Mesenchymal stem cell (in vitro differentiated cells and primary cell): Measurements from ENCODE around the gene BAG5.

Source experiments
- DNase-seq: peaks from one replicate; pipeline ENCODE4 v3.0.0-alpha.2; 2013
- H2AFZ ChIP-seq: one replicate; pipeline ENCODE4 v1.6.1; 2013; ENCODE audit warnings: low read depth, mild to moderate bottlenecking, control low read depth, inconsistent platforms, low read length, moderate library complexity
- H2AK5ac ChIP-seq: 2 replicates; pipeline ENCODE4 v1.6.1; 2013; ENCODE audit warnings: low read length, moderate library complexity, mild to moderate bottlenecking, inconsistent platforms; ENCODE audit not compliant: severe bottlenecking
- H2BK120ac ChIP-seq: one replicate; pipeline ENCODE4 v1.6.1; 2013; ENCODE audit warnings: low read depth, mild to moderate bottlenecking, inconsistent platforms, low read length, moderate library complexity
- H2BK12ac ChIP-seq, 2 experiments: one replicate each; pipeline ENCODE4 v1.6.1; 2013; ENCODE audit warnings: inconsistent platforms in 2 of 2, low read length in 2 of 2, mild to moderate bottlenecking in 2 of 2, moderate library complexity in 2 of 2, control low read depth in 1 of 2
- H2BK15ac ChIP-seq: one replicate; pipeline ENCODE4 v1.6.1; 2013; ENCODE audit warnings: mild to moderate bottlenecking, low read depth, inconsistent platforms; ENCODE audit not compliant: poor library complexity, severe bottlenecking
- H2BK5ac ChIP-seq: 2 replicates; pipeline ENCODE4 v1.6.1; 2013; ENCODE audit warnings: low read depth, mild to moderate bottlenecking, low read length, control low read depth, inconsistent platforms; ENCODE audit not compliant: poor library complexity, severe bottlenecking
- H3K14ac ChIP-seq, 2 experiments: one replicate each; pipeline ENCODE4 v1.6.1; 2013; ENCODE audit warnings: inconsistent platforms in 2 of 2, low read length in 2 of 2, control low read depth in 1 of 2, mild to moderate bottlenecking in 1 of 2, moderate library complexity in 1 of 2
- H3K18ac ChIP-seq, 2 experiments: one replicate each; pipeline ENCODE4 v1.6.1; 2013; ENCODE audit warnings: inconsistent platforms in 2 of 2, low read length in 2 of 2, control low read depth in 1 of 2, low read depth in 1 of 2, mild to moderate bottlenecking in 1 of 2
- H3K23ac ChIP-seq, 2 experiments: one replicate each; pipeline ENCODE4 v1.6.1; 2013; ENCODE audit warnings: inconsistent platforms in 2 of 2, low read length in 2 of 2, mild to moderate bottlenecking in 2 of 2, moderate library complexity in 2 of 2, control low read depth in 1 of 2
- H3K27ac ChIP-seq: 2 replicates; pipeline ENCODE4 v1.5.1; 2013; ENCODE audit warnings: mild to moderate bottlenecking, moderate library complexity, low read length, control low read depth, inconsistent platforms; ENCODE audit not compliant: poor library complexity, severe bottlenecking
- H3K27me3 ChIP-seq, 2 experiments: 2 replicates each; pipeline versions ENCODE4 v1.6.1 to v1.7.0; 2013; ENCODE audit warnings: low read length in 2 of 2, mild to moderate bottlenecking in 2 of 2, moderate library complexity in 2 of 2, control low read depth in 1 of 2, inconsistent platforms in 1 of 2; ENCODE audit not compliant: control insufficient read depth in 1 of 2, insufficient read depth in 1 of 2
- H3K36me3 ChIP-seq, 2 experiments: 2 replicates each; pipeline versions ENCODE4 v1.6.1 to v1.7.0; 2013; ENCODE audit warnings: low read length in 2 of 2, control low read depth in 1 of 2, inconsistent platforms in 1 of 2, low read depth in 1 of 2, mild to moderate bottlenecking in 1 of 2; ENCODE audit not compliant: insufficient read depth in 2 of 2, control insufficient read depth in 1 of 2
- H3K4ac ChIP-seq, 2 experiments: one replicate each; pipeline ENCODE4 v1.6.1; 2013; ENCODE audit warnings: inconsistent platforms in 2 of 2, low read length in 2 of 2, mild to moderate bottlenecking in 2 of 2, moderate library complexity in 2 of 2, control low read depth in 1 of 2, low read depth in 1 of 2
- H3K4me1 ChIP-seq: 2 replicates; pipeline ENCODE4 v1.6.1; 2013; ENCODE audit warnings: low read depth, low read length, control low read depth; ENCODE audit not compliant: control insufficient read depth, insufficient read depth
- H3K4me2 ChIP-seq: 2 replicates; pipeline ENCODE4 v1.6.1; 2013; ENCODE audit warnings: low read length, mild to moderate bottlenecking, inconsistent platforms; ENCODE audit not compliant: poor library complexity, severe bottlenecking
- H3K4me3 ChIP-seq, 2 experiments: 2 replicates each; pipeline versions ENCODE4 v1.5.1 to v1.7.0; 2013; ENCODE audit warnings: low read length in 2 of 2, mild to moderate bottlenecking in 2 of 2, control low read depth in 1 of 2, low read depth in 1 of 2; ENCODE audit not compliant: insufficient read depth in 1 of 2
- H3K79me1 ChIP-seq: replicated peaks from 2 replicates; pipeline ENCODE4 v1.6.1; 2013; ENCODE audit warnings: mild to moderate bottlenecking, control low read depth, low read length, inconsistent platforms; ENCODE audit not compliant: poor library complexity, severe bottlenecking
- H3K9ac ChIP-seq: 2 replicates; pipeline ENCODE4 v1.7.0; 2013; ENCODE audit warnings: mild to moderate bottlenecking, low read length, moderate library complexity
- H3K9me3 ChIP-seq: 2 replicates; pipeline ENCODE4 v1.7.0; 2013; ENCODE audit warnings: mild to moderate bottlenecking, low read length; ENCODE audit not compliant: control insufficient read depth
- H4K8ac ChIP-seq: one replicate; pipeline ENCODE4 v1.6.1; 2013; ENCODE audit warnings: inconsistent platforms, mild to moderate bottlenecking, low read length, moderate library complexity
- H4K91ac ChIP-seq: one replicate; pipeline ENCODE4 v1.6.1; 2013; ENCODE audit warnings: mild to moderate bottlenecking, low read length, inconsistent platforms
- WGBS: methylation state at CpG from one replicate; pipeline ENCODE4 v1.1.7; 2013; ENCODE audit warnings: mixed read lengths; 5-methylcytosine and 5-hydroxymethylcytosine counted together

Gene BAG5

DNA sequence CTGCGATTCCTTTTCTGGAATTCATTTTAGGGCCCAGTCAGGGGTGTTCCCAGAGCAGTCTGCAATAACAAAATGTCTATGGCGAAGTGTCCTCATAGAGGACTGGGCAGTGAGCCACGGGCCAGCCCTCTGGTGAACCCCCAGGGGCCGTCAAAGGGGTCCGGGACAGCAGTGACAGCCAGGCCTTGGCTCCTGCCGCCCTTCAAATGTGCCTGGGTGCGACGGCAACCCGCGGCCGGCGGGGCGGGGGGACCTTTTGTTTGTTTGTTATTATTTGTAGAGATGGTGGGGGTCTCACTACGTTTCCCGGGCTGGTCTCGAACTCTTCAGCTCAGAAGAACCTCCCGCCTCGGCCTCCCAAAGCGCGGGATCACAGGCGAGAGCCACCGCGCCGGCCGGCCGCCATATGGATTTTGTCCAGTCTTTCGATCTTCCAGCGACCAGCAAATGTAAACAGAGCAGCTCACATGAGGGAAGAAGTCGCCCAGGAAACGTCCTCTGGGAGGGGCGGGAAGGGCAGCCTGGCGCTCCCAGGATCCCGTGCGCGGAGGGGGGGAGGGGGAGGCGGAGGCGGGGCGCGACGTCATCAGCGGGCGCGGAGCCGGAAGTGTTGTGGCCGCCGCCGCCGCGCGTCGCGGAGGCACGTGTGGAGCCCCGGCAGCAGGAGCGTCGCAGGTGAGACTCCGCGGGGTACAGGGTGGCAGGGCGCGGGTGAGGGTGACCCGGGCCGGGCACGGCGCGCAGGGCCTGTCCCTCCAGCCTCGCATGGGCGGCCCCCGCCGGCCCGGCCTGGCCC lies 33.7 kb downstream of the BAG5 start, which contains the start of gene TRMT61A:
TSS of gene TRMT61A (plus strand) at position 610 of the 796 bp plus-strand sequence. CDS start 783 bp downstream, outside the sequence.
- Histone ChIP-seq H3K4me1 (peaks cover 70% of the 10 kb centered on the region), H3K4me2 (peak within 1 kb of the TSS; percentile 90), H2BK12ac (peak within 1 kb of the TSS; percentile 53 to 59), H2BK15ac (peak within 1 kb of the TSS; percentile 96), H3K14ac (peak within 1 kb of the TSS in 1 of 2 experiments; percentile 89), H3K79me1 (peaks cover 36% of the 10 kb centered on the region), H2BK120ac (peak within 1 kb of the TSS; percentile 91), H3K36me3 (peaks cover 18 to 40% of the 10 kb centered on the region in 2 experiments), H3K4ac (peak within 1 kb of the TSS; percentile 86 to 99), H2AK5ac (peak within 1 kb of the TSS; percentile 55), H4K91ac (peak within 1 kb of the TSS; percentile 98), H3K27me3 (peaks cover 0 to 4% of the 10 kb centered on the region in 2 experiments), H3K9ac (peak within 1 kb of the TSS; percentile 93), H3K27ac (peak within 1 kb of the TSS; percentile 45), H2AFZ (peak within 1 kb of the TSS; percentile 88), H3K18ac (peak within 1 kb of the TSS; percentile 92 to 93), H3K4me3 (peak within 1 kb of the TSS; percentile 86 to 93), H4K8ac (peak within 1 kb of the TSS; percentile 97), H3K23ac (no peak within 1 kb of the TSS), H3K9me3 (no peaks in the 10 kb centered on the region), H2BK5ac (peak within 1 kb of the TSS; percentile 10)
- WGBS: 8% methylated on average over 48 of the region's 70 CpGs
- DNase-seq: peak; percentile 96

DNA sequence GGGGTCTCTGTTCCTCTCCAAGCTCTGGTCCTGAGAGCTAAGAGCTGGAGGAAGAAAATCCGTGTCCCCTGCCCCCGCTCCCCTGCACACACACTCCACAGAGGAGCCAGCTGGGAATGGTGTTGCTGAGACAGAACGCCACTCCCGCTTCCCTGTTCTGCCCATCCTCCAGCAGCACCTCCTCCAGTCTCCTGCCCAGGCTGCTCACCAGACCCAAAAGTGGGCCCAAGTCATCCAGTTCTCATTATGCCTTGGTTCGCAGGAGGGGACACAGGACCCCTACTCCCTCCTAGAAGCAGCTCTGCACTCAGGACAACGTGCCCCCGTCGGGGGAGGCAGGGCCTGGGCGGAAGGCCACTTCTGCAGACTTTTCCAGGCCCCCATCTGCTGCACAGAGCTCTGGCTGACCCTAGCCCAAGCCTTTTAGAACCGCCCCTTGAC lies 34.3 kb downstream of the BAG5 start:
- Histone ChIP-seq H3K9ac (peak overlapping the region; percentile 92), H4K8ac (peak overlapping the region; percentile 97), H3K14ac (no peak overlapping the region), H3K9me3 (no peaks in the 10 kb centered on the region), H3K27me3 (peaks cover 6 to 10% of the 10 kb centered on the region in 2 experiments), H4K91ac (peak overlapping the region; percentile 98), H3K36me3 (peaks cover 18 to 34% of the 10 kb centered on the region in 2 experiments), H2BK5ac (peak overlapping the region; percentile 10), H3K4me3 (peak overlapping the region in 1 of 2 experiments; percentile 84), H3K4me1 (peaks cover 72% of the 10 kb centered on the region), H3K27ac (peak overlapping the region; percentile 28), H2BK120ac (peak overlapping the region; percentile 91), H2BK12ac (peak overlapping the region; percentile 53 to 59), H3K23ac (no peak overlapping the region), H3K18ac (peak overlapping the region; percentile 92 to 93), H3K79me1 (peaks cover 36% of the 10 kb centered on the region), H2AK5ac (peak overlapping the region; percentile 55), H3K4me2 (peak overlapping the region; percentile 90), H2AFZ (no peak overlapping the region), H3K4ac (peak overlapping the region; percentile 86 to 99), H2BK15ac (peak overlapping the region; percentile 96)
- 59% methylated on average over 10 of the region's 10 CpGs for WGBS
- peak; percentile 41 for DNase-seq

DNA sequence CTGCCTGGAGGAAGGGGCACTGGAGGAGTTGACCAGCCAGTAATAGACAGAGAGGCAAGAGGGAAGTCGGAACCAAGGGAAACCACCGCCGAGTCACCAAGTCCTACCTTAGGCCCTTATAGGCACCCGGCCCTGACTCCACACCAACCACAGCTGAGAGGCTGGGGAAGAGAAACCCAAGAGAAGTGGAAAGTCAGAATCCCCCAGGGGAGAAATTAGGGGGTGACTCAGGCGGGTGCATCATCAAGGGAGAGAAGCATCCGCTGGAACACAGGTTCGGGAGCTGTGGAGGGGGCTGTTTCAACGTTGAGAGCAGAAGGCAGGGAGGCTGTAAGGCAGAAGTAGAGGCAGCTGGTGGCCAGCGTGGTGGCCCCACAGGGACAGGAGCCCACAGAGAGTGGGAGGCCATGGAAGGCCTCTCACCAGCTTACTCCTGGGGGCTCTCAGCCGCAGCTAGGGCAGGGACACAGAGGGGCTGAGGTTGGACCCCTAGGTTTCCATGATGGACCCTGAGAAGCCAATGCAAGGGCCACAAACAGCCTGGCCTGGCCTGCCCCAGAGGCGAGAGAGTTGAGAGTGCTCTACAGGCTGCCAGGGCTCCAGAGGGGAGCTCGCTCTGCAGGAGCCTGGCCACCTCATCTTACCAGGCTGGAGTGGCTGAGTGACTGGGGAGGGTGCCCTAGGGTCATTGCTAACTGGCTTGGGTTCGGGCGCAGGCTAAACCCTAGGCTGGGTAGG lies 34.9 kb downstream of the BAG5 start:
- DNase-seq: peak; percentile 57
- Histone ChIP-seq H4K8ac (peak overlapping the region; percentile 97), H3K23ac (no peak overlapping the region), H4K91ac (peak overlapping the region; percentile 98), H3K27ac (peak overlapping the region; percentile 28), H3K4me2 (peak overlapping the region; percentile 90), H3K27me3 (peaks cover 6 to 11% of the 10 kb centered on the region in 2 experiments), H2BK120ac (peak overlapping the region; percentile 91), H3K18ac (peak overlapping the region; percentile 67 to 92), H3K9ac (peak overlapping the region; percentile 92), H2BK15ac (peak overlapping the region; percentile 92), H3K9me3 (no peaks in the 10 kb centered on the region), H3K14ac (no peak overlapping the region), H3K36me3 (peaks cover 14 to 28% of the 10 kb centered on the region in 2 experiments), H3K4me1 (peaks cover 74% of the 10 kb centered on the region), H3K79me1 (peaks cover 35% of the 10 kb centered on the region), H2BK5ac (no peak overlapping the region), H3K4ac (peak overlapping the region; percentile 13 to 30), H2BK12ac (peak overlapping the region; percentile 78 to 79), H2AFZ (no peak overlapping the region), H3K4me3 (peak overlapping the region in 1 of 2 experiments; percentile 84), H2AK5ac (peak overlapping the region; percentile 58)
- WGBS: 88% methylated on average over 10 of the region's 14 CpGs

DNA sequence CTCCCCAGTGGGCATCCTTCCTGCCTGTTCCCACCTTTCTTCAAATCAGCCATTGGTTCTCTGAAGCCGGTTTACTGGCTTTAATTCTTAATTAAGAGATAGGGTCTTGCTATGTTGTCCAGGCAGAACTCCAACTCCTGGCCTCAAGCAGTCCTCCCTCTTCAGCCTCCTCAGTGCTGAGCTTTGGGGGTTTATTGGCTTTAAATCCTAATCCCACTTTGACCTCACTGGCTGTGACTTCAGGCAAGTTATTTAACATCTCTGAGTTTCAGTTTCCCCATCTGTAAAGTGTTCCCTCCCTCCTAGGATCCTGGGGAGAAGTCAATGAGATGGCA lies 35.6 kb downstream of the BAG5 start:
- Histone ChIP-seq H4K8ac (no peak overlapping the region), H3K9me3 (no peaks in the 10 kb centered on the region), H3K9ac (peak overlapping the region; percentile 92), H3K36me3 (peaks cover 9 to 21% of the 10 kb centered on the region in 2 experiments), H3K14ac (no peak overlapping the region), H2BK15ac (peak overlapping the region; percentile 33), H3K79me1 (peaks cover 29% of the 10 kb centered on the region), H4K91ac (no peak overlapping the region), H2BK5ac (no peak overlapping the region), H3K4me1 (peaks cover 73% of the 10 kb centered on the region), H3K4me3 (no peak overlapping the region), H2BK120ac (no peak overlapping the region), H3K4me2 (no peak overlapping the region), H2BK12ac (no peak overlapping the region), H3K27me3 (peaks cover 10 to 15% of the 10 kb centered on the region in 2 experiments), H3K4ac (no peak overlapping the region), H2AFZ (no peak overlapping the region), H3K23ac (no peak overlapping the region), H3K18ac (no peak overlapping the region), H2AK5ac (peak overlapping the region; percentile 42), H3K27ac (no peak overlapping the region)
- WGBS: 100% methylated on average over 1 of the region's 1 CpG
- DNase-seq: no peak
